GM12878 (cell line): ENCODE results near the gene DPEP1. TPM values are rescaled to one million over a fixed set of nuclear protein-coding genes. Genes with fewer than 3 reads are reported as not detected.

ENCODE experiments used
- ATAC-seq: fragments of 200-7000 bp; cut with Tn5 transposase; 3 replicates; pipeline ENCODE4 v1.9.1; 2020; ENCODE audit warnings: mild to moderate bottlenecking, moderate library complexity
- BruUV-seq: library from RNA; stranded (reverse); fragments of 400-500 nt; replicated peaks from 2 replicates; lab custom pipeline; 2021; lab: Mats Ljungman, UMichigan
- CTCF ChIA-PET: fragments of 300-600 bp; sonication (Branson Sonifier 250); formaldehyde crosslinking; extraction: SDS; loops from one replicate; lab custom pipeline; 2021; ENCODE audit warnings: inconsistent platforms; lab: Yijun Ruan, JAX
- POLR2A ChIA-PET: fragments of 350-600 bp; formaldehyde crosslinking; extraction: SDS; loops from one replicate; lab custom pipeline; 2021; ENCODE audit warnings: inconsistent platforms; lab: Charles Lee
- RAD21 ChIA-PET: fragments of 300-600 bp; sonication (Branson Sonifier 250); formaldehyde crosslinking; loops from one replicate; lab custom pipeline; 2023; ENCODE audit warnings: antibody characterized with exemption; ENCODE audit not compliant: unreplicated experiment; lab: Charles Lee
- SMC1A ChIA-PET: fragments of 300-600 bp; sonication (Branson Sonifier 250); formaldehyde crosslinking; loops from one replicate; lab custom pipeline; 2023; ENCODE audit not compliant: unreplicated experiment, uncharacterized antibody; lab: Charles Lee
- DNase-seq: peaks from one replicate; pipeline ENCODE4 v3.0.0-alpha.2; 2011; ENCODE audit warnings: low read depth, low spot score
- FAIRE-seq: peaks from 3 replicates; lab custom pipeline; 2011; peaks lifted over from hg19 to GRCh38; lab: Jason Lieb, UNC
- H2AFZ ChIP-seq: 2 replicates; pipeline ENCODE4 v1.6.0; 2011; ENCODE audit warnings: low read depth, low read length, control low read depth; ENCODE audit not compliant: control insufficient read depth
- H3K27ac ChIP-seq: 2 replicates; pipeline ENCODE4 v1.5.1; 2011; ENCODE audit warnings: control low read depth; ENCODE audit not compliant: control insufficient read depth, insufficient read depth
- H3K27me3 ChIP-seq, 2 experiments: replicated peaks in 1 of 2; 2 replicates each; pipeline versions ENCODE4 v1.6.0 to v1.6.1; 2011; ENCODE audit warnings: low read length in 1 of 2; ENCODE audit not compliant: control insufficient read depth in 2 of 2, insufficient read depth in 2 of 2
- H3K36me3 ChIP-seq, 2 experiments: 2 replicates each; pipeline ENCODE4 v1.5.1; 2011; ENCODE audit warnings: low read length in 1 of 2; ENCODE audit not compliant: control insufficient read depth in 2 of 2, insufficient read depth in 2 of 2
- H3K4me1 ChIP-seq: 2 replicates; pipeline ENCODE4 v1.6.1; 2011; ENCODE audit warnings: mild to moderate bottlenecking, low read length, moderate library complexity, mixed read lengths; ENCODE audit not compliant: control insufficient read depth, insufficient read depth
- H3K4me2 ChIP-seq: 2 replicates; pipeline ENCODE4 v1.6.0; 2011; ENCODE audit warnings: control low read depth; ENCODE audit not compliant: control insufficient read depth, insufficient read depth
- H3K4me3 ChIP-seq: fragments of 200-600 bp; sonication (generic); 2 replicates; pipeline ENCODE4 v1.5.1; 2016
- H3K79me2 ChIP-seq: 2 replicates; pipeline ENCODE4 v1.6.0; 2011; ENCODE audit warnings: low read length; ENCODE audit not compliant: control insufficient read depth, insufficient read depth
- H3K9ac ChIP-seq: 2 replicates; pipeline ENCODE4 v1.8.0; 2011; ENCODE audit warnings: low read length, control low read depth, mixed read lengths; ENCODE audit not compliant: control insufficient read depth, insufficient read depth
- H3K9me3 ChIP-seq: replicated peaks from 3 replicates; pipeline ENCODE4 v1.5.1; 2011; ENCODE audit warnings: mild to moderate bottlenecking, low read length; ENCODE audit not compliant: control insufficient read depth, insufficient read depth
- H4K20me1 ChIP-seq: 2 replicates; pipeline ENCODE4 v1.6.0; 2011; ENCODE audit not compliant: control insufficient read depth, insufficient read depth
- HCFC1 ChIP-seq: fragments of 150-350 bp; IDR thresholded peaks from 2 replicates; pipeline ENCODE4 v1.6.1; 2014; ENCODE audit warnings: low read length
- NBN ChIP-seq: fragments of 450-650 bp; IDR thresholded peaks from 2 replicates; pipeline ENCODE4 v1.6.1; 2016
- PAX8 ChIP-seq: fragments of 450-650 bp; IDR thresholded peaks from 2 replicates; pipeline ENCODE4 v1.6.1; 2017; ENCODE audit warnings: mild to moderate bottlenecking, moderate library complexity
- RAD51 ChIP-seq: fragments of 450-650 bp; IDR thresholded peaks from 2 replicates; pipeline ENCODE4 v1.6.1; 2016; ENCODE audit warnings: moderate library complexity, mild to moderate bottlenecking, inconsistent platforms
- RELB ChIP-seq: fragments of 450-650 bp; IDR thresholded peaks from 2 replicates; pipeline ENCODE4 v1.6.1; 2017; ENCODE audit warnings: low read depth, mild to moderate bottlenecking, moderate library complexity
- RFX5 ChIP-seq: IDR thresholded peaks from 2 replicates; pipeline ENCODE4 v1.6.1; 2011; ENCODE audit warnings: low read depth, low read length, improper control_type of control experiment
- SIN3A ChIP-seq: IDR thresholded peaks from 2 replicates; pipeline ENCODE4 v1.6.1; 2012; ENCODE audit warnings: low read depth, low read length, improper control_type of control experiment
- SPI1 ChIP-seq: IDR thresholded peaks from 2 replicates; pipeline ENCODE4 v1.6.1; 2011; ENCODE audit warnings: low read depth, mild to moderate bottlenecking, low read length, moderate library complexity, borderline replicate concordance; ENCODE audit not compliant: insufficient read depth
- SREBF1 ChIP-seq: IDR thresholded peaks from 2 replicates; pipeline ENCODE4 v1.6.1; 2012; ENCODE audit warnings: mild to moderate bottlenecking, low read length
- SREBF2 ChIP-seq: IDR thresholded peaks from 2 replicates; pipeline ENCODE4 v1.6.1; 2012; ENCODE audit warnings: mild to moderate bottlenecking, low read length
- ZBTB11 ChIP-seq: fragments of 450-650 bp; formaldehyde crosslinking; IDR thresholded peaks from 2 replicates; pipeline ENCODE4 v1.5.0; 2022; ENCODE audit warnings: mild to moderate bottlenecking, missing genetic modification characterization
- ZNF274 ChIP-seq: IDR thresholded peaks from one replicate; pipeline ENCODE4 v1.8.0; 2011; ENCODE audit not compliant: insufficient read length, insufficient read depth
- ZNF592 ChIP-seq: fragments of 450-650 bp; IDR thresholded peaks from 2 replicates; pipeline ENCODE4 v1.6.1; 2017; ENCODE audit warnings: mild to moderate bottlenecking, moderate library complexity
- WGBS: methylation state at CpG from one replicate; pipeline ENCODE4 v1.1.6; 2016; ENCODE audit warnings: low lambda C conversion rate; ENCODE audit not compliant: insufficient replicate concordance, insufficient coverage; ENCODE audit errors: missing lambda C conversion rate; 5-methylcytosine and 5-hydroxymethylcytosine counted together
- in situ Hi-C: fragments of 300-500 bp; cut with MboI; formaldehyde crosslinking; loops from 9 replicates; pipeline ENCODE4 v1.14.3; 2018; ENCODE audit warnings: mixed read lengths
- intact Hi-C: fragments of 100-400 bp; cut with micrococcal nuclease; formaldehyde crosslinking; loops from one replicate; pipeline ENCODE4 v1.14.2; 2022; ENCODE audit not compliant: unreplicated experiment
- polyA plus RNA-seq, 11 experiments: library from polyadenylated mRNA; depleted of rRNA in 4 of 11; unstranded in 6 of 11; stranded (reverse) in 5 of 11; fragments of >200 nt; fragmentation: Nextera tagmentation in 4 of 11; fragmentation: Illumina TruSeq in 1 of 11; extraction: Ambion mirVana in 4 of 11; extraction: Trizol in 1 of 11; gene quantifications; 1 replicate in 1 of 11; 2 replicates in 10 of 11; pipeline versions ENCODE4 v1.2.1 to v1.2.3, GENCODE V29; 2011 to 2016; ENCODE audit warnings: inconsistent platforms in 2 of 11, missing spikeins in 2 of 11, low read depth in 1 of 11
- total RNA-seq, 4 experiments: library from RNA; depleted of rRNA in 3 of 4; stranded (reverse); fragments of >200 nt in 3 of 4; fragmentation: Illumina TruSeq in 1 of 4; extraction: Trizol in 1 of 4; gene quantifications; 2 replicates each; pipeline versions ENCODE4 v1.2.1 to v1.2.3, GENCODE V29; 2013 to 2021

Gene DPEP1
- total and polyA plus RNA-seq, 10 of the 15 experiments (the other 5 are each of a cell fraction or from before 2014, with no cell fraction given): not detected

- Histone ChIP-seq H3K79me2 (no peaks in the 10 kb centered on the region), H3K4me3 (no peak overlapping the region), H4K20me1 (no peaks in the 10 kb centered on the region), H3K9me3 (no peaks in the 10 kb centered on the region), H3K4me2 (no peak overlapping the region), H2AFZ (no peak overlapping the region), H3K36me3 (no peaks in the 10 kb centered on the region), H3K27ac (no peak overlapping the region), H3K27me3 (0 out of 4 replicates have a peak, but pooled peaks cover 0 to 2% of the 10 kb centered on the region in 2 experiments), H3K9ac (no peak overlapping the region), H3K4me1 (no peaks in the 10 kb centered on the region)
- no TSS peak for BruUV-seq
- ChIA-PET RAD21 (no interaction called here), SMC1A (no interaction called here), POLR2A (no interaction called here), CTCF (no interaction called here)
- intact Hi-C loops (no loop called here), in situ Hi-C loops (no loop called here)
- 32% methylated on average over 21 of the region's 21 CpGs for WGBS
- ATAC-seq (no peak), FAIRE-seq (no peak), DNase-seq (no peak)
- no peak for TF ChIP-seq SREBF2
- TF ChIP-seq RFX5: no peak
- no peak for TF ChIP-seq ZNF274
- TF ChIP-seq SPI1: no peak
- no peak for TF ChIP-seq ZNF592
- TF ChIP-seq RAD51: no peak
- no peak for TF ChIP-seq PAX8
- no peak for TF ChIP-seq HCFC1
- TF ChIP-seq ZBTB11: no peak
- TF ChIP-seq RELB: no peak
- no peak for TF ChIP-seq NBN
- no peak for TF ChIP-seq SIN3A
- TF ChIP-seq SREBF1: no peak
These were observed 11.6 kb downstream of the DPEP1 start for GRCh38 chr16:89624777-89625761.
